Stimulated activated naive CD8-positive, alpha-beta T cell treated with anti-CD3 and anti-CD28 coated beads, Interleukin-15, Interleukin-2, amounts not matched to agents 100 ng/mL and 50 ng/mL, for 24 hours (primary cell): Measurements from ENCODE around the gene MEF2B.
A peak's percentile ranks its signal among the peaks of the same experiment; 100 is the strongest.

Experiments used
- H3K27ac Mint-ChIP-seq: one replicate; pipeline ENCODE4 v1.8.0; 2021; ENCODE audit warnings: mild to moderate bottlenecking, mixed read lengths
- H3K27me3 Mint-ChIP-seq: one replicate; pipeline ENCODE4 v1.8.0; 2021; ENCODE audit warnings: mixed read lengths
- H3K36me3 Mint-ChIP-seq: one replicate; pipeline ENCODE4 v1.8.0; 2021; ENCODE audit warnings: low read depth, mixed read lengths
- H3K4me1 Mint-ChIP-seq: one replicate; pipeline ENCODE4 v1.8.0; 2021; ENCODE audit warnings: low read depth, mixed read lengths
- H3K4me3 Mint-ChIP-seq: one replicate; pipeline ENCODE4 v1.8.0; 2021; ENCODE audit warnings: mild to moderate bottlenecking, mixed read lengths
- H3K9me3 Mint-ChIP-seq: one replicate; pipeline ENCODE4 v1.8.0; 2021; ENCODE audit warnings: mixed read lengths

Gene MEF2B

DNA sequence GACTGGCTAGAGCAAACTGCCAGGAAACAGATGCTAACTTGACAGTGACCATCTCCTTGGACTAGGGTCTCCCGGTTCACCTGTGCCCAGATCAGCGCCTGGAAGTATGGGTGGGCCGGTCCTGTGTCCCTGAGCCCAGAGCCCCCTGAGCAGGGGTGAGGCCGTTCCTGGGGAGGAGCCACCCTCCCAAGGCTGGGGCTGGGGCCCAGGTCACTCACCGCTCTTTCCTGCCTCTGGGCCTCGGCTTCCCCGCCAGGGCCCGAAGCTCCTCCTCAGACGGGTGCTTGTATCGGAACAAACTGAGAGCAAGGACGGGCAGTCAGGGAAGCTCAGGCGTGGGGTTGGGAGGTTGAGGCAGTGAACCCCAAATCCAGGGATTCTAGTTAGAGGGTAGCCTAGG lies 37.2 kb downstream of the MEF2B start:
- peaks cover 31% of the 10 kb centered on the region for H3K36me3 Mint-ChIP-seq
- peaks cover 11% of the 10 kb centered on the region for H3K4me1 Mint-ChIP-seq
- no peaks in the 10 kb centered on the region for H3K27me3 Mint-ChIP-seq
- no peak overlapping the region for H3K27ac Mint-ChIP-seq
- peaks cover 3% of the 10 kb centered on the region for H3K9me3 Mint-ChIP-seq
- no peak overlapping the region for H3K4me3 Mint-ChIP-seq

DNA sequence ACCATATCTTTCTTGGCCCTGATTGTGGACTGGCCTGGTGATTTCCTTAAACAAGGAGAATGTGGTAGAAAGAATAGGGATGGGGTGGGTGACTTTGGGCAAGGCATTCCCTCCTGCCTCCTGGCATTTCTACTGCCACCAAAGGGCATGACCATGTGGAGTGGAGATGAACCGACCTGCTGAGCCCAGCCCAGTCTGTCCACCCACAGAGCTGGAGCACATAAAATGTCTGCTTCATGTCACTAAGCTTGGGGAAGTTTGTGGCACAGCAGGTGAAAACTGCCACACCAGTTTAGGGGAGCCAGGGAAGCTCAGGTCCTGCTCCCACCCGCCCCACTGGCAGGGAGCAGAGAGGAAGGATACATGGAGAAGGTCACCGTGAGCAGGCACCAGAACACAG lies 38.1 kb downstream of the MEF2B start:
- peaks cover 3% of the 10 kb centered on the region for H3K4me1 Mint-ChIP-seq
- H3K27ac Mint-ChIP-seq, result no peak overlapping the region
- H3K36me3 Mint-ChIP-seq, result peaks cover 33% of the 10 kb centered on the region
- H3K4me3 Mint-ChIP-seq, result no peak overlapping the region
- no peaks in the 10 kb centered on the region for H3K27me3 Mint-ChIP-seq
- peaks cover 3% of the 10 kb centered on the region for H3K9me3 Mint-ChIP-seq

DNA sequence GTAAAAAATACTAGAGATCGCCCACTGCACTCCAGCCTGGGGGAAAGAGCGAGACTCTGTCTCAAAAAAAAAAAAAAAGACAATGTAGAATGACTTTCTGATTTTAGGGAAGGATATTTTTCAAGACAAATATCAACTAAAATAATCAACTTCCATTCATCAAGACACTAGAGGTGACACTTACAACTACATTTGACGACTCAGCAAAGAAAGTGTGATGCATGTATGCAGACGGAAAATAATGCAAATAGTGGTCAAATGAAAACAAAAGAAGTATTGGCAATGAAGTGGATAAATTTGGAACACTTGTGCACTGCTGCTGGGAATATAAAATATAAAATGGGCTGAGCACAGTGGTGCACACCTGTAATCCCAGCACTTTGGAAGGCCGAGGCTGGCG lies 44.0 kb downstream of the MEF2B start:
- Mint-ChIP-seq H3K27me3 (no peaks in the 10 kb centered on the region), H3K27ac (no peak overlapping the region), H3K4me3 (no peak overlapping the region), H3K36me3 (peaks cover 37% of the 10 kb centered on the region), H3K9me3 (peaks cover 10% of the 10 kb centered on the region), H3K4me1 (peaks cover 3% of the 10 kb centered on the region)

DNA sequence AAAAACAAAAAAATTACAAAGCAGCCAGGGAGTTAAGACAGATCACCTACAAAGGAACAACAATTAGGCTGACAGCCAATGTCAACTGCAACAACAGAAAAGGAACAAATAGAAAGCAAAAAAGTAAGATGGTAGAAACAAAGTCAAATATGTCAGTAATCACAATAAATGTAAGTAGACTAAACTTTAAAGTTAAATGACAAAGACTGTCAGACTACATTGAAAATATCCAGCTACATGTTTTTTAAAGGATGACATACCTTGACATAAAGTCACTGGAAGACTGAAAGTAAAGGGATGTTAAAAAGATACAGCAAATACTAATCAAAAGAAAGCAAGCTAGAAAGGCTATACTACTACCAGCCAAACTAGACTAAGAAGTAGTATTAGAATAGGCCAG lies 46.7 kb downstream of the MEF2B start:
- H3K27ac Mint-ChIP-seq, result peak overlapping the region; percentile 2
- H3K9me3 Mint-ChIP-seq, result peaks cover 10% of the 10 kb centered on the region
- peaks cover 3% of the 10 kb centered on the region for H3K4me1 Mint-ChIP-seq
- no peak overlapping the region for H3K4me3 Mint-ChIP-seq
- H3K36me3 Mint-ChIP-seq, result peaks cover 35% of the 10 kb centered on the region
- no peaks in the 10 kb centered on the region for H3K27me3 Mint-ChIP-seq

DNA sequence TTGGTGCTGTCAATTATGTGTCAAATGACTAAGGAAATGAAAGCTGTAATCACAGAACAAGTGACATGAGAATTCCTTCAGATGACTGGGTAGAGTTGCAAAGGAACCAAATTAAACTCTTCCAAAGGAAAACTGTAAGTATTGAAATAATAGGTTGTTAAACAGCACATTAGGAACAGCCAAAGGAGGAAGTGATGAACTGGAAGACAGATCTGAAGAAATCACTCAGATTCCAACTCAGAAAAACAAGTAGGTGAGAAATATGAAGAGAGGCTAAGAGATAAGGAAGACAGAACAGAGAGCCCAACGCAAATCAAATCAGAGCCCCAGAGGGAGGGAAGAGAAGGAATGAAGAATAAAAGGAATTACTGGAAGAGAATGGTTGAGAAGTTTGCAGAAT lies 47.2 kb downstream of the MEF2B start:
- Mint-ChIP-seq H3K36me3 (peaks cover 33% of the 10 kb centered on the region), H3K9me3 (peaks cover 10% of the 10 kb centered on the region), H3K27ac (peak overlapping the region; percentile 2), H3K4me1 (peaks cover 3% of the 10 kb centered on the region), H3K27me3 (no peaks in the 10 kb centered on the region), H3K4me3 (no peak overlapping the region)

DNA sequence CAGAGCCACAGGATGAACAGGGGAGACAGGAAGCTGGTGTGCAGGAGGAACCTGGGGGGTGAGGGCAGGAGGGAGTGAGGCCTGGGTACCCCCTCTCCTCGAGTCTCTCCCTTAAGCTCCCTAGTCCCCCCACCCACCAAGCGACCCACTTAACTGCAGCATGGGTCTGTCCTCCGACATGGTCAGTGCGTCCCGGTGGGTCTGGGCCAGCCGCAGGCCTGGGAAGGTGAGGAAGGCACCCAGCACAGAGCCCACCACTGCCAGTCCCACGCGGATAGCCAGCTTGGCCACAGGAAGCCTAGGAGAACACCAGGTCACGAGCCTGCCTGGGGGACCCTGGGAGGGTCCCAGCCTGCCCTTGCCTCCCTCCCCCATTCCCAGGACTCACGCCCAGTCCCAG lies 48.7 kb downstream of the MEF2B start:
- Mint-ChIP-seq H3K9me3 (peaks cover 10% of the 10 kb centered on the region), H3K4me1 (peaks cover 3% of the 10 kb centered on the region), H3K27me3 (no peaks in the 10 kb centered on the region), H3K27ac (no peak overlapping the region), H3K36me3 (peaks cover 31% of the 10 kb centered on the region), H3K4me3 (no peak overlapping the region)

DNA sequence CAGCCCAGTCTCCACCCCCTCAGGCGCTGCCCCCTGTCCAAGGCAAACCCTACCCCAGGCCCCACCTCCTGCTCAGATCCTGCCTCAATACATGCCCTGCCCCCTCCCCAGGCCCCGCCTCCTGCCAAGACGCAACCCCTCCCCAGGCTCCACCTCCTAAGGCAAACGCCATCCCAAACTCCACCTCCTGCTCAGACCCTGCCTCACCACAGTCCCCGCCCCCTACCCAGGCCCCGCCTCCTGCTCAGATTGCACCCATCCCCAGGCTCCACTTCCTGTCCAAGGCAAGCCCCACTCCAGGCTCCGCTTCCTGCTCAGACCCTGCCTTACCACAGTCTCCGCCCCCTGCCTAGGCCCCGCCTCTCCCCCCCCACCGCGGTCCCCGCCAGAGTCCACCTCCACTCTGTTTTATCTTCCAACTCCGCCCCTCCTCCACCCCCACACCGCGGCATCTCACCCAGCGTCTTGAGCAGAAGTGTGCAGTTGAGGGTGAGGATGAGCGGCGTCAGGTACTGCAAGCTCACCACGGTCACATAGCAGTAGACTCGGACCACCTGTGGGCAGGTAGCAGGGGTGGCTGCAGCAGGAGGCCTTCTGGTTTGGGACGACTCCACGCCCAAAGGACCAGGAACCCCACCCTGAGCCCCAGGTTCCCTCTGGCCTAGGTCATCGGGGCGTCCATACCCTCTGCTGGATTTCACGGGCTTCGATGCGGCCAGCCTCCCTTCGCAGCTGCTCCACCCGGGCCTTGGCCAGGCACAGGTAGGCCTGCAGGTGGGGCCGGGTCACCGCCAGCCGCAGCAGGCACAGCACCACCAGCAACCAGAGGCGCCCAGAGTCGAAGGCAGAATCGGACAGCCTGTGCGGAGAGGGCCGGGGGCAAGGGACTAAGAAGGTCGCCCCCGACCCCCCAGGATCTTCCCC lies 49.5 kb downstream of the MEF2B start:
- peaks cover 10% of the 10 kb centered on the region for H3K9me3 Mint-ChIP-seq
- no peaks in the 10 kb centered on the region for H3K27me3 Mint-ChIP-seq
- no peak overlapping the region for H3K27ac Mint-ChIP-seq
- H3K36me3 Mint-ChIP-seq, result peaks cover 28% of the 10 kb centered on the region
- no peaks in the 10 kb centered on the region for H3K4me1 Mint-ChIP-seq
- H3K4me3 Mint-ChIP-seq, result no peak overlapping the region

DNA sequence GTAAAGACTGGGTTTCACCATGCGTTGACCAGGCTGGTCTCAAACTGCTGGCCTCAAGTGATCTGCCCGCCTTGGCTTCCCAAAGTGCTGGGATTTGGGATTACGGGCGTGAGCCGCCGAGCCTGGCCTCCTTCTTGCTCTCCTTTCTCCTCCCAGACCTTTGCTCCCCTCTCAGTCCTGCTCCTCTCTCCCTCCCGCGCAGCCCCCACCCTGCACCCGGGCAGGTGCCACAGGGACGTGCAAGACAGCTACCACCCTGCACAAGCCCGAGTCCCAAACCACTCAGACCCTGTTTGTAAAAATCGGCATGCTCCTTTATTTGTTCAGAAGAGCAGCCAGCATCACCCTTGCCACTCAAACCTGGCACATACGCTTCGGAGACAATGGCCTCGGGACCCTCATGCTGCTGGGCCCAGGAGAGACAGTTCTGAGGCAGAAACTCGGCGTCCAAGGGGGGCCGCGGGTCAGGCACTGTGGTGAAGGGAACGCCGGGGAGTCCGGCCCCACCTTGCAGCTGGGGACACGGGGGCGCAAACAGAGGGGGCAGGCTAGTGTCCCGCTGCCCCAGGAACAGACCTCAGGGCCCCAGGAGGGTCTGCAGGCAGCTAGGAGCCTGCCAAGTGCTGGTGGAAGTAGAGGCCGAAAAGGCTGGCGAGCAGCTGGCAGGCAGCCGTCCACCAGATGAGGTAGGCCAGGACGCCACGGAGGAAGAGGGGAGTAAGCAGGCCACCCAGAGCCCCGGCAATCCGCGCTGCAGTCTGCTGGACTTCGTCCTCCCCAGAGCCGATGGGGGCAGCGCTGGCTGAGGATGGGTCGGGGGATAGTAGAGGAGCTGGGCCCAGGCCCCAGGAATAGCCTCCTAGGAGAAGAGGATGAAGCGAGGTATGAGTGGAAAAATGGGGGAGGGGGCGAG lies 50.5 kb downstream of the MEF2B start:
- H3K36me3 Mint-ChIP-seq, result peaks cover 28% of the 10 kb centered on the region
- peaks cover 10% of the 10 kb centered on the region for H3K9me3 Mint-ChIP-seq
- no peak overlapping the region for H3K4me3 Mint-ChIP-seq
- H3K4me1 Mint-ChIP-seq, result no peaks in the 10 kb centered on the region
- no peaks in the 10 kb centered on the region for H3K27me3 Mint-ChIP-seq
- H3K27ac Mint-ChIP-seq, result no peak overlapping the region

DNA sequence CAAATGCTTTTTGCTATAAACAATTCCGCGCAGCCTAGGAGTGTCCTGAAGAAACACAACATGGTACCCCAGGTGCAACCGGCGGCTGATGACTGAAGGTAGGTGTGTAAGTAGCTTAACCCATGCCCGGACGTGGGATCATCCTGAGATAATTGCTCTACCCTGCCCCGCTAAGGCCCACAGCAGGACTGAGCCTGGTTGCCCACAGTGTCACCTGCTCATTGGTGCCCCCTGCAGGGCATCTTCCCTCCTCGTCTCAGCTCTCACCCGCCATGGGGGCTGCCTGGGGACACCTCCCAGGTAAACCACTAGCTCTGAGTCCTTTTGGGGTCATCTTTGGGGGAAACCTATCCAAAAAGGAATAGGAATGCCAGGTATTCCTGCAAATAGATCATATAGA lies 54.1 kb downstream of the MEF2B start:
- Mint-ChIP-seq H3K27me3 (no peaks in the 10 kb centered on the region), H3K4me1 (peaks cover 4% of the 10 kb centered on the region), H3K4me3 (no peak overlapping the region), H3K27ac (no peak overlapping the region), H3K9me3 (no peaks in the 10 kb centered on the region), H3K36me3 (peaks cover 7% of the 10 kb centered on the region)

DNA sequence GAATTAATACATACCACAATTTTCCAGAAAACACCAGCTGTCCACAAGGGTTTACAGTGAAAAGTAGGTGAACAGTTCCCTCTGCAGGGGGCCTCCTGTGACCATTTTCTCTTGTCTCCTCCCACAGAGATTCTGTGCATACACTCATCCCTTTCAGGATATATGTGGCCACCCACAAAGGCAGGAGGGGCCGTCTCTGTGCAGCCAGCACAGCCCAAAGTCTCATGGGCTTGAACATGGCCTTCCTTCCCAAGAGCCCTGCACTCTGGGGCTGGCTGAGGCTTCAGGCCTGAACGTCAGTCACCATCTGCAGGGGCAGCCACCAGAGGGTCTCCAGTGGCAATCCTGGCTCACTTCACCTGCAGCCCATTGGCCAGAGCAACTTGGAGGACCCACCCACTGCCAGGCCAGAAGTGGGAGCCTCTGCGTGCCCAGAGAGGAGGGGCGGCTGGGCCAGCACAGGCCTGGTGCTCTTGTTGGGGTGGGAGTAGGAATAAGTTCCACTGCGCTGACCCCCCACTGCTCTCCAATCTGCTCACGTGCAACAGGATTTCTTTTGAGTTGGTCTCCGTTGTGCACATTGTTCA lies 56.9 kb downstream of the MEF2B start:
- H3K36me3 Mint-ChIP-seq, result no peaks in the 10 kb centered on the region
- H3K27me3 Mint-ChIP-seq, result no peaks in the 10 kb centered on the region
- no peak overlapping the region for H3K27ac Mint-ChIP-seq
- peaks cover 4% of the 10 kb centered on the region for H3K4me1 Mint-ChIP-seq
- no peak overlapping the region for H3K4me3 Mint-ChIP-seq
- H3K9me3 Mint-ChIP-seq, result no peaks in the 10 kb centered on the region

DNA sequence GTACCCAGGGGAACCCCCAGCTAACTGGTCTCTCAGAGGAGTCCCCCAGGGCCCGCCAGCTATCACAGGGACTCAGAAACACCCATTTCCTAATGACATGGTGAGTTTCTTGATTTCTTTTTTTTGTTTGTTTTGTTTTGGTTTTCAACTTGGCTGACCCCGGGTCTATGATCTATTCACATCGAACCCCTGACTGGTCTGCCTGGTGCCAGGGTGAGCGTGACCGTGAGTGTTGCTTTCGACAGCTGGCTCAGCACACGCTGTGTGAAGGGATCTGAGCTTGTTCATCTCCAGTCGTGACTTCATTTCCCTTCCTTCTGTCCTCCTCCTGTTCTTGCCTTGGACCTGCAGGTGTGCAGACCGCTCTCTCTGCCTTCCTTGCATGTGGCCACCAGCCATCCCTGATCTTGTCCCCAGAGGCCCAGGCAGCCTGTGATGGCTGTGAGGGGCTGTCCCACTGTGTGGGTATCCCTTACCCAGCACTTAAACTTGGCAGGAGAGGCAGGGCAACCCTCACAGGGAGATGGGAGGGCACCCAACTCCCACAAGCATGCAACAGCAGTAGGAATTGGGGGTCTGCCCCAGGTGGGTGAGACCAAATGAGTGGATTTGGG lies 58.0 kb downstream of the MEF2B start:
- Mint-ChIP-seq H3K4me1 (peaks cover 4% of the 10 kb centered on the region), H3K27ac (no peak overlapping the region), H3K36me3 (no peaks in the 10 kb centered on the region), H3K9me3 (no peaks in the 10 kb centered on the region), H3K4me3 (no peak overlapping the region), H3K27me3 (no peaks in the 10 kb centered on the region)

DNA sequence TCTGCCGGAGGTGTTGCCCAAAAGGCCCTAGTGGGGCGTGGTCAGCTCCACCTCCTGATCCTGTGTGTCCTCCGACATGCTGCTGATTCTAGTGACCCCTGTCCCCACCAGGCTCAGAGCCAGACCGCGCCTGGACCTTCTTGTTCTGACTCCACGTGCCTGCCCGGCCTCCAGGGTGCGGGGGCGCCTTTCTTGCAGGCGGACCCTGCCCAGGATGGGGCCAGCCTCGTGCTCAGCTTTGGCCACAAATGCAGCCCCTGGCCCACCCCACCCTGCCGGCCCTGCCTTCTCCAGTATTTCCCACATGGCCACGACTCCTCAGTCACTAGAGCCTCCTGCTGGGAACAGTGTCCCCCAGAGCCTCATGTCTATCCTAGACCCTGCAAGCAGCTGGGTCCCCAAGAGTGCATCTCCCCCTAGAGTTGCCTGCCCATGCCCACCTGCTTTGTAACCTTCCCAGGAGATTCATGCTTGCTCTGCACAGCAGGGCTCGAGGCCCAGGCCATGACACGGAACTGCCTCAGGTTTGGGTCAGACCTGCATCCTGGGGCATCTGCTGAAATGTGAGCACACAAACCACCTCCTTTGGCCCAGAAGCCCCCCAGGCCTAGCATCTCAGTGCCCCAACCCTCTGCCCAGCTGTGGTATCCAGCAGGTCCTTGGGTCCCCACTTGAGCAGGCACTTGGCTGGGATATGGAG lies 58.8 kb downstream of the MEF2B start:
- no peaks in the 10 kb centered on the region for H3K27me3 Mint-ChIP-seq
- no peak overlapping the region for H3K27ac Mint-ChIP-seq
- no peaks in the 10 kb centered on the region for H3K36me3 Mint-ChIP-seq
- H3K4me3 Mint-ChIP-seq, result no peak overlapping the region
- H3K9me3 Mint-ChIP-seq, result no peaks in the 10 kb centered on the region
- peaks cover 4% of the 10 kb centered on the region for H3K4me1 Mint-ChIP-seq

DNA sequence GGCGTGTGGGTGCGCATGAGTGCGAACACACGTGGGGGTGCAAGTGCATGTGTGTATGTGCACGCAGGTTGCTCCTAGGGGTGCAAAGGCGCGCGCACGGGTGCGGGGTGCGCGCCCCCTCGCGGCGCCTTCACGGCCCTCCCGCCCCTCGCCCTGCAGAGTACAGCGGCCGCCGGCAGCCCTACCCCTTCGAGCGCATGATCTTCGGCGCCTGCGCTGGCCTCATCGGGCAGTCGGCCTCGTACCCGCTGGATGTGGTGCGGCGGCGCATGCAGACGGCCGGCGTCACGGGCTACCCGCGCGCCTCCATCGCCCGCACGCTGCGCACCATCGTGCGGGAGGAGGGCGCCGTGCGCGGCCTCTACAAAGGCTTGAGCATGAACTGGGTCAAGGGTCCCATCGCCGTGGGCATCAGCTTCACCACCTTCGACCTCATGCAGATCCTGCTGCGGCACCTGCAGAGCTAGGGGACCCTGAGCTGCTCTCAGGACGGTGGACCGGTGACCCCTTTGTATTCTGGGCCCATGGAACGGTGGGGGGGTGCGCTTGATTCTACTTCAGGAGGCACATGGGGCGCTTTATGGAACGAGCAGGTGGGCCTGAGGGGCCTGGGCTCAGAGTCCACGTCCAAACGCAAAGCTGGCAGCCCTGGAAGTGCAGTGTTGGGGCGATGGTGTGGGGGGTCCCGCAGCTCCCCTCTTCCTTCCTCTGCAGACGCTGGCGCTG lies 59.5 kb downstream of the MEF2B start:
- Mint-ChIP-seq H3K4me1 (peaks cover 4% of the 10 kb centered on the region), H3K36me3 (no peaks in the 10 kb centered on the region), H3K27ac (no peak overlapping the region), H3K9me3 (no peaks in the 10 kb centered on the region), H3K4me3 (no peak overlapping the region), H3K27me3 (no peaks in the 10 kb centered on the region)

DNA sequence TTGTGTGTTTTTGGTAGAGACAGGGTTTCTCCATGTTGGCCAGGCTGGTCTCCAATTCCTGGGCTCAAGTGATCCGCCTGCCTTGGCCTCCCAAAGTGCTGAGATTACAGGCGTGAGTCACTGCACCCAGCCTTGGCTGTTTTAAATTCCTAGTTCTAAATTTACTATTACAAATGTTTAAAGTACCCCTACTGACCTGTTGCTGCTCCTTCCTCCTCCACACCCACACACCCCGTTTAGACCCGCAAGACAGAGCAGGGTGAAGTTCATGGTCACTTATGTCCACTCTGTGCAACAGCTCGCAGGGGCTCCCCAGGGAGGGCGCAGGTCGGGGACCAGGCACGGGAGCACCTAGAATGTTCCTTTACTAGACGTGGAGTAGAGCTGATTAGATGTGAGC lies 60.5 kb downstream of the MEF2B start:
- H3K4me3 Mint-ChIP-seq, result no peak overlapping the region
- peaks cover 4% of the 10 kb centered on the region for H3K4me1 Mint-ChIP-seq
- no peaks in the 10 kb centered on the region for H3K9me3 Mint-ChIP-seq
- no peak overlapping the region for H3K27ac Mint-ChIP-seq
- no peaks in the 10 kb centered on the region for H3K27me3 Mint-ChIP-seq
- no peaks in the 10 kb centered on the region for H3K36me3 Mint-ChIP-seq
